ENCODE results near the gene TAF4B.

TAF4B gene

GRCh38 chr18:26277374-26277773 is 51.1 kb downstream of the TAF4B start:
- no peak for DNase-seq (ENCODE audit: low spot score)
- no peak for TF ChIP-seq CTCF (IDR thresholded peaks at IDR 0.05; ENCODE audit: extremely low read depth, missing control alignments)

GRCh38 chr18:26279428-26279827 is 53.2 kb downstream of the TAF4B start:
- DNase-seq (ENCODE audit: low spot score) = no peak
- no peak for TF ChIP-seq CTCF (IDR thresholded peaks at IDR 0.05; ENCODE audit: extremely low read depth, missing control alignments)

- TF ChIP-seq CTCF (IDR thresholded peaks at IDR 0.05; ENCODE audit: extremely low read depth, missing control alignments) = no peak
- no peak for DNase-seq (ENCODE audit: low spot score)
Measured at GRCh38 chr18:26286008-26286407, 59.8 kb downstream of the TAF4B start.

- TF ChIP-seq CTCF (IDR thresholded peaks at IDR 0.05; ENCODE audit: extremely low read depth, missing control alignments) = no peak
- DNase-seq (ENCODE audit: low spot score) = no peak
Measured at GRCh38 chr18:26287644-26288043, 61.4 kb downstream of the TAF4B start.

GRCh38 chr18:26290385-26290784 is 64.1 kb downstream of the TAF4B start:
- no peak for DNase-seq (ENCODE audit: low spot score)
- no peak for TF ChIP-seq CTCF (IDR thresholded peaks at IDR 0.05; ENCODE audit: extremely low read depth, missing control alignments)

GRCh38 chr18:26293982-26294381 is 67.7 kb downstream of the TAF4B start:
- TF ChIP-seq CTCF (IDR thresholded peaks at IDR 0.05; ENCODE audit: extremely low read depth, missing control alignments) = no peak
- no peak for DNase-seq (ENCODE audit: low spot score)

- DNase-seq (ENCODE audit: low spot score) = no peak
- no peak for TF ChIP-seq CTCF (IDR thresholded peaks at IDR 0.05; ENCODE audit: extremely low read depth, missing control alignments)
Measured at GRCh38 chr18:26298107-26298506, 71.9 kb downstream of the TAF4B start.

Measured in GM20000 (cell line).